OCI-LY1 (cell line): ENCODE results near the gene MYCT1.
"Not testable (repeated sequence)": the region's sequence is repeated elsewhere in the genome, so short reads cannot be mapped to it uniquely, and the experiment has no call there.

Source experiments
- H2AFZ ChIP-seq: fragments of 200-600 bp; sonication (generic), shearing (Covaris generic); 2 replicates; pipeline ENCODE4 v1.6.0; 2014; ENCODE audit warnings: antibody characterized with exemption, mild to moderate bottlenecking, low read length
- H3F3A ChIP-seq: fragments of 200-600 bp; sonication (generic), shearing (Covaris generic); 2 replicates; pipeline ENCODE4 v1.6.0; 2014; ENCODE audit warnings: mild to moderate bottlenecking, antibody characterized with exemption, low read length, moderate library complexity; ENCODE audit not compliant: insufficient read depth
- H3K27ac ChIP-seq: fragments of 200-600 bp; sonication (generic); 2 replicates; pipeline ENCODE4 v1.5.1; 2014; ENCODE audit warnings: low read length, mixed run types, mild to moderate bottlenecking, low read depth; ENCODE audit not compliant: poor library complexity, severe bottlenecking
- H3K27me3 ChIP-seq: fragments of 200-600 bp; sonication (generic); 2 replicates; pipeline ENCODE4 v1.6.0; 2014; ENCODE audit warnings: antibody characterized with exemption, mild to moderate bottlenecking, low read length, moderate library complexity; ENCODE audit not compliant: insufficient read depth
- H3K36me3 ChIP-seq: fragments of 200-600 bp; sonication (generic); 2 replicates; pipeline ENCODE4 v1.6.1; 2014; ENCODE audit warnings: mild to moderate bottlenecking, antibody characterized with exemption, low read length, moderate library complexity, mixed read lengths; ENCODE audit not compliant: insufficient read depth
- H3K4me1 ChIP-seq: fragments of 200-600 bp; sonication (generic); 2 replicates; pipeline ENCODE4 v1.5.1; 2014; ENCODE audit warnings: mild to moderate bottlenecking, low read length, moderate library complexity; ENCODE audit not compliant: insufficient read depth, severe bottlenecking
- H3K4me2 ChIP-seq: fragments of 200-600 bp; sonication (generic), shearing (Covaris generic); 2 replicates; pipeline ENCODE4 v1.6.1; 2014; ENCODE audit warnings: low read length
- H3K4me3 ChIP-seq: fragments of 200-600 bp; sonication (generic); 2 replicates; pipeline ENCODE4 v1.5.1; 2014; ENCODE audit warnings: low read length, low read depth, mild to moderate bottlenecking, mixed read lengths; ENCODE audit not compliant: poor library complexity, severe bottlenecking
- H3K79me2 ChIP-seq: fragments of 200-600 bp; shearing (Covaris generic); 2 replicates; pipeline ENCODE4 v1.6.1; 2016; ENCODE audit warnings: mixed run types, low read length, mixed read lengths; ENCODE audit not compliant: insufficient read depth
- H3K9ac ChIP-seq: fragments of 200-600 bp; sonication (generic), shearing (Covaris generic); 2 replicates; pipeline ENCODE4 v1.6.1; 2014; ENCODE audit warnings: mild to moderate bottlenecking, low read length, mixed read lengths
- H3K9me2 ChIP-seq: fragments of 200-600 bp; sonication (generic), shearing (Covaris generic); 2 replicates; pipeline ENCODE4 v1.6.1; 2014; ENCODE audit warnings: low read depth, mild to moderate bottlenecking, low read length, mixed read lengths
- H3K9me3 ChIP-seq: fragments of 200-600 bp; shearing (Covaris generic); 2 replicates; pipeline ENCODE4 v1.6.1; 2014; ENCODE audit warnings: low read length, mixed read lengths
- H4K20me1 ChIP-seq: fragments of 200-600 bp; sonication (generic), shearing (Covaris generic); 2 replicates; pipeline ENCODE4 v1.6.0; 2016; ENCODE audit warnings: mild to moderate bottlenecking, low read length; ENCODE audit not compliant: insufficient read depth
- EZH2 ChIP-seq: fragments of 200-600 bp; sonication (generic), shearing (Covaris generic); IDR thresholded peaks from 2 replicates; pipeline ENCODE4 v1.8.0; 2017; ENCODE audit warnings: borderline replicate concordance, mixed run types, mild to moderate bottlenecking, antibody characterized with exemption, low read length, moderate library complexity, mixed read lengths
- TF ChIP-seq, protein P1 (sequence below): fragments of 200-600 bp; sonication (generic), shearing (Covaris generic); IDR thresholded peaks from 2 replicates; pipeline ENCODE4 v1.5.1; 2017; ENCODE audit warnings: mild to moderate bottlenecking, antibody characterized with exemption, low read length, moderate library complexity, mixed read lengths

The MYCT1 gene

DNA sequence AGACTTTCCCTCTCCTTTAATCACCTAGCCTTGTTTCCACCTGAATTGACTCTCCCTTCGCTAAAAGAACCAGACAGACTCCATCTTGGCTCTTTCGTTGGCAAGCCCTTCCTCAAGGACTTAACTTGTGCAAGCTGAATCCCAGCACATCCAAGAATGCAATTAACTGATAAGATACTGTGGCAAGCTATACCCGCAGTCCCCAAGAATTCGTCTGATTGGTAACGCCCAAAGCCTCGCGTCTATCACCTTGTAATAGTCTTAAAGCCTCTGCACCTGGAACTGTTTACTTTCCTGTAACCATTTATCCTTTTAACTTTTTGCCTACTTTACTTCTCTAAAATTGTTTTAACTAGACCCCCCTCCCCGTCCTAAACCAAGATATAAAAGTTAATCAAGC lies 15.6 kb upstream of the MYCT1 start:
- Histone ChIP-seq H3K4me2 (no peak overlapping the region), H3K27ac (peak overlapping the region; percentile 82), H3K9me3 (no peaks in the 10 kb centered on the region), H3F3A (0 out of 2 replicates have a peak, but pooled peaks cover 3% of the 10 kb centered on the region), H3K4me3 (no peak overlapping the region), H2AFZ (no peak overlapping the region), H3K79me2 (no peaks in the 10 kb centered on the region), H3K36me3 (no peaks in the 10 kb centered on the region), H3K9me2 (no peaks in the 10 kb centered on the region), H3K27me3 (no peaks in the 10 kb centered on the region), H3K9ac (no peak overlapping the region), H4K20me1 (no peaks in the 10 kb centered on the region), H3K4me1 (peaks cover 38% of the 10 kb centered on the region)
- TF ChIP-seq EZH2: no peak
- TF ChIP-seq, protein P1, sequence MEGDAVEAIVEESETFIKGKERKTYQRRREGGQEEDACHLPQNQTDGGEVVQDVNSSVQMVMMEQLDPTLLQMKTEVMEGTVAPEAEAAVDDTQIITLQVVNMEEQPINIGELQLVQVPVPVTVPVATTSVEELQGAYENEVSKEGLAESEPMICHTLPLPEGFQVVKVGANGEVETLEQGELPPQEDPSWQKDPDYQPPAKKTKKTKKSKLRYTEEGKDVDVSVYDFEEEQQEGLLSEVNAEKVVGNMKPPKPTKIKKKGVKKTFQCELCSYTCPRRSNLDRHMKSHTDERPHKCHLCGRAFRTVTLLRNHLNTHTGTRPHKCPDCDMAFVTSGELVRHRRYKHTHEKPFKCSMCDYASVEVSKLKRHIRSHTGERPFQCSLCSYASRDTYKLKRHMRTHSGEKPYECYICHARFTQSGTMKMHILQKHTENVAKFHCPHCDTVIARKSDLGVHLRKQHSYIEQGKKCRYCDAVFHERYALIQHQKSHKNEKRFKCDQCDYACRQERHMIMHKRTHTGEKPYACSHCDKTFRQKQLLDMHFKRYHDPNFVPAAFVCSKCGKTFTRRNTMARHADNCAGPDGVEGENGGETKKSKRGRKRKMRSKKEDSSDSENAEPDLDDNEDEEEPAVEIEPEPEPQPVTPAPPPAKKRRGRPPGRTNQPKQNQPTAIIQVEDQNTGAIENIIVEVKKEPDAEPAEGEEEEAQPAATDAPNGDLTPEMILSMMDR: no peak

DNA sequence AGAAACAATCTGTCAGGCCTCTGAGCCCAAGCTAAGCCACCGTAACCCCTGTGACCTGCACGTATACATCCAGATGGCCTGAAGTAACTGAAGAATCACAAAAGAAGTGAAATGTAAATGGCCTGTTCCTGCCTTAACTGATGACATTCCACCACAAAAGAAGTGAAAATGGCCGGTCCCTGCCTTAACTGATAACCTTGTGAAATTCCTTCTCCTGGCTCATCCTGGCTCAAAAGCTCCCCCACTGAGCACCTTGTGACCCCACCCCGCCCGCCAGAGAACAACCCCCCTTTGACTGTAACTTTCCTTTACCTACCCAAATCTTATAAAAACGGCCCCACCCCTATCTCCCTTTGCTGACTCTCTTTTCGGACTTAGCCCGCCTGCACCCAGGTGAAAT lies 14.8 kb upstream of the MYCT1 start:
- Histone ChIP-seq H3K9ac (peak overlapping the region; percentile 66; the same call in 1 of the 2 replicates), H3K27ac (peak overlapping the region; percentile 82), H3K4me3 (peak overlapping the region; percentile 32), H3K4me1 (peaks cover 38% of the 10 kb centered on the region)
- not testable (repeated sequence) for H3K9me2 ChIP-seq, H3K36me3 ChIP-seq, H3K9me3 ChIP-seq, H2AFZ ChIP-seq, H3F3A ChIP-seq, H3K27me3 ChIP-seq, H4K20me1 ChIP-seq, H3K4me2 ChIP-seq, H3K79me2 ChIP-seq

DNA sequence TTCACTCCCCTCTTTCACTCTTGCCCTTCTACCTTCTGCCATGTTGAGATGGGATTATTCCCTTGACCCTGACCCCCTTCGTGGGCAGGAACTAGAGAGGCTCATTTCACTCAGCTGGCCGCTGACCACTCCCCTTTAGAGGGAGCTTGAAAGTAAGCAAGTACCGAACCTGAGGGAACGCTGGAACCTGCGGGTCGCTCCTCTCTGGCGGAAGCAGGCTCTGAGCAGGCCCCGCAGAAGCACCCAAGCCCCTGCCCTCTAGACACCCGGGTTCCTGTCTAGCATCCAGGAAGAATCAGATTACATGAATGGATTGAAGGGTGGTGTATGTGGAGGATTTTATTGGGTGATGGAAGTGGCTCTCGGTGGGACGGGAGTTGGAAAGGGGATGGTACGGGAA lies 11.9 kb upstream of the MYCT1 start:
- Histone ChIP-seq H3K36me3 (no peaks in the 10 kb centered on the region), H3K27me3 (no peaks in the 10 kb centered on the region), H3K79me2 (no peaks in the 10 kb centered on the region), H4K20me1 (no peaks in the 10 kb centered on the region), H3K4me1 (peaks cover 28% of the 10 kb centered on the region), H3K9me3 (no peaks in the 10 kb centered on the region), H2AFZ (no peak overlapping the region), H3K4me3 (no peak overlapping the region), H3K9me2 (no peaks in the 10 kb centered on the region), H3K27ac (peak overlapping the region; percentile 82), H3F3A (peaks cover 3% of the 10 kb centered on the region; the same call in 1 of the 2 replicates), H3K4me2 (no peak overlapping the region), H3K9ac (no peak overlapping the region)
- TF ChIP-seq, protein P1: no peak
- no peak for TF ChIP-seq EZH2

DNA sequence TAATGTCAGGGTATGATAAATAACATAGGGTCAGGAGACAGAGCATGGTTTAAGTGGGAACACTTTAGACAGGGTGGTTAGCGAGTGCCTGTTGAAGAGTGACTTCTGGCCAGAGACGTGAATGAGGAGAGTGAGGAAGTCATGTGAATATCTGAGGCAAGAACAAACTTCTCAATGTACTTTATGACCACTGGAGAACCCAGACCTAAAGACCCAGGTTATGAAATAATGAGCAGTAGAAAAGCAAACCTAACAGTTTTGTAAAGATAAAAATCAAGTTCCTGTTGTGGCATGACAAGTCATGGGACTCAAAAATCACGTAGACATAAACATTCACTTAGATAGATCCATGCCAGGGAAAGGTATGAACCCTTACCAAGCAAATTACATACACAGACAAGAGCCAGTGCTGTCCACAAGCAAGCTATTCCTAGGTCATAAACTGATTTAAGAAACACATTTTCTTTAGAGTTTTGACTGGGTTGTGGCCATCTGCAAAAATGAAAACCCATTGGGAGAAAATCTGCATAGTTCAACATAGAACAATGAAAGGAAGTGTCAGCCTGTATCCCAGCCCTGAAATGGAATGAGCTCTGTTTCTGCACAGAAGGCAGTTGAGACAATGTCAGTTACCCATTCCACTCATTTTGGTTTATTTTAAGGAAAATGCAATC lies 2.2 kb upstream of the MYCT1 start:
- Histone ChIP-seq H3K9me2 (no peaks in the 10 kb centered on the region), H3K9me3 (no peaks in the 10 kb centered on the region), H3K36me3 (no peaks in the 10 kb centered on the region), H3K4me1 (peaks cover 5% of the 10 kb centered on the region), H4K20me1 (no peaks in the 10 kb centered on the region), H3K4me2 (no peak overlapping the region), H3K4me3 (no peak overlapping the region), H3K9ac (no peak overlapping the region), H3F3A (no peaks in the 10 kb centered on the region), H3K27ac (no peak overlapping the region), H3K27me3 (no peaks in the 10 kb centered on the region), H3K79me2 (no peaks in the 10 kb centered on the region), H2AFZ (no peak overlapping the region)
- TF ChIP-seq EZH2: no peak
- TF ChIP-seq, protein P1: no peak
